HG03354 (cell line): ENCODE measurements around the gene ZNF576.
"Not testable (repeated sequence)": the region's sequence is repeated elsewhere in the genome, so short reads cannot be mapped to it uniquely, and the experiment has no call there.

ENCODE experiments used
- ATAC-seq: cut with Tn5 transposase; IDR thresholded peaks from one replicate; pipeline ENCODE4 v1.9.1; 2021; ENCODE audit warnings: mild to moderate bottlenecking; ENCODE audit not compliant: unreplicated experiment, poor library complexity, severe bottlenecking

ZNF576 gene

DNA sequence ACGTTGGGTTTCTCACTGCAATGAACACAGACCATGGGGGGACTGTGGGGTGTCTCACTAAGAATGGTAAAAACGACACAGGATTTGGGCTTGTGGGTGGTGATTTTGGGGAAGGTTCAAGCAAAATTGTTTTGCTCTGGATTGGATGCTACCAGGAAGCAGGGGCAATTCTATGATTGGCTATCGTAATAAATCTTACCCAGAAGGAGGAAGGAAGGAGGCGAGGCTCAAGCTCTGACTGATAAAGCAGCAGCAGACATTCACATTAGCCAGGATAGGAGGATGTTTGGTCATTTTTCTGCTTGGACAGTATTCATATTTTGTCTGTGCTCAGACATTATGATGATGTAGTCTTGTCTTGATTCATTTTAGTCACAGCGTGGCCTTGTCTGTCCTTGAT is 1.5 kb downstream of the ZNF576 start:
- ATAC-seq = no peak

GRCh38 chr19:43598445-43599240 is 2.2 kb downstream of the ZNF576 start:
- ATAC-seq = no peak

- ATAC-seq = no peak
These were observed 3.4 kb downstream of the ZNF576 start for GRCh38 chr19:43599635-43600295.

DNA sequence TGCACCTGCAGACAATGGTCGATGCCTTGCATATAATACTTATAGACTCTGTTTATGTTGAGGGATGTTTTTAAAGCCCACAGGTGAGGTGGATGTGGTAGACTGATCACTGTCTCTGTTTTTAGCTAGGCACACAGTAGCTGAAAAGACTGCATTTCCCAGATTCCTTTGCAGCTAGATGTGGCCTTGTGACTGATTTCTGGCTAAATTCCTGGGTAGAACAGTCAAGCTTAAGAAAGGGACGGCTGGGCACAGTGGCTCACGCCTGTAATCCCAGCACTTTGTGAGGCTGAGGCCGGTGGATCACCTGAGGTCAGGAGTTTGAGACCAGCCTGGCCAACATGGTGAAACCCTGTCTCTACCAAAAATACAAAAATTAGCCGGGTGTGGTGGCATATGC is 3.9 kb downstream of the ZNF576 start:
- ATAC-seq = not testable (repeated sequence)

DNA sequence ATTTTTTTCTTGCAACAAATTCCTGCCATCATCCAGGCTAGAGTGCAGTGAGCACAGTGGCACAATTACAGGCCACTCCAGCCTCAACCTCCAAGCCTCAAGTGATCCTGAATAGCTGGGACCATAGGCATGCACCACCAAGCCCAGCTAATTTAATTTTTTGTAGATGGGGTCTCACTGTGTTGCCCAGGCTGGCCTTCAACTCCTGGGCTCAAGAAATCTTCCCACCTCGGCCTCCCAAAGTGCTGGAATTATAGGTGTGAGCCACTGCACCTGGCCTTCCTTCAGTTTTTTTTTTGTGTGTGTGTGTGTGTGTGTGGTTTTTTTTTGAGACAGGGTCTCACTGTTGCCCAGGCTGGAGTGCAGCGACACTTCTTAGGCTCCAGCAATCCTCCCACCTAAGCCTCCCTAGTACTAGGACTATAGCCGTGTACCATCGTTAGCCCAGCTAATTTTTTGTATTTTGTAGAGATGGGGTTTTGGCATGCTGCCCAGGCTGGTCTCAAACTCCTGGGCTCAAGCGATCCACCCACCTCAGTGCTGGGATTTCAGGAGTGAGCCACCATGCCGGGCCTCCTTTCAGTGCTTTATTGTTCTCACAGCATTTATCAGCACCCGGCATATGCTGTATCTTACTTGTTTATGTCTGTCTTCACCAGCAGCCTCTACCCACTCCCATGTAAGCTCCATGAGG is 9.6 kb downstream of the ZNF576 start:
- no peak for ATAC-seq

DNA sequence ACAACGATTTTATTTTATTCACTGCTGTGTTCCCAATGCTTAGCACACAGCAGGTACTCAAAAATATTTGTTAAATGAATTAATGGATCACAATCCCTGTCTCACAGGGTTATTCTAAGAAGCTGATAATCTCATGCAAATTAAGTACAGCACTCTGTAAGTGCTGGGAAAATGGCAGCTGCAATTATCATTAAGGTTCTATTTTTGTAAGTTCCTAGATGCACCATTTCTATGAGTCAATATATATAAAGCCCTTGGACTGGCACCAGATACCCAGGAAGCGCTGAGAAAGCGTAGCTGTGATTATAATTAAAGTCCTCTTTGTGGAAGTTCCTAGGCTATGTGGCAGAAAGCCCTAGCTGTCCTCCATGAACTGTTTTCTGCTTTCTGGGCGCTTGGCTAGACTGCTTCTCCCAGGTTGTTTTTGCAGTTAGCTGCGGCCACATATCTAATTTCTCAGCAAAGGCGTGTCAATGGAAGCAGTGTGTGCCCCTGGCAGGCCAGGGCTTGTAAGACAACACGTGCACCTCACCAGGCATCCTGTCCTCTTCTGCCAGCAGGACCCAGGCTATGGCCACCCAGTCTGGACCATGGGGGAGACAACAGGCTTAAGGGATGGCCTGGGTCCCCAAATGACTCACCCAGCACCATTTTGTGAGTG is 10.3 kb downstream of the ZNF576 start:
- ATAC-seq = no peak

DNA sequence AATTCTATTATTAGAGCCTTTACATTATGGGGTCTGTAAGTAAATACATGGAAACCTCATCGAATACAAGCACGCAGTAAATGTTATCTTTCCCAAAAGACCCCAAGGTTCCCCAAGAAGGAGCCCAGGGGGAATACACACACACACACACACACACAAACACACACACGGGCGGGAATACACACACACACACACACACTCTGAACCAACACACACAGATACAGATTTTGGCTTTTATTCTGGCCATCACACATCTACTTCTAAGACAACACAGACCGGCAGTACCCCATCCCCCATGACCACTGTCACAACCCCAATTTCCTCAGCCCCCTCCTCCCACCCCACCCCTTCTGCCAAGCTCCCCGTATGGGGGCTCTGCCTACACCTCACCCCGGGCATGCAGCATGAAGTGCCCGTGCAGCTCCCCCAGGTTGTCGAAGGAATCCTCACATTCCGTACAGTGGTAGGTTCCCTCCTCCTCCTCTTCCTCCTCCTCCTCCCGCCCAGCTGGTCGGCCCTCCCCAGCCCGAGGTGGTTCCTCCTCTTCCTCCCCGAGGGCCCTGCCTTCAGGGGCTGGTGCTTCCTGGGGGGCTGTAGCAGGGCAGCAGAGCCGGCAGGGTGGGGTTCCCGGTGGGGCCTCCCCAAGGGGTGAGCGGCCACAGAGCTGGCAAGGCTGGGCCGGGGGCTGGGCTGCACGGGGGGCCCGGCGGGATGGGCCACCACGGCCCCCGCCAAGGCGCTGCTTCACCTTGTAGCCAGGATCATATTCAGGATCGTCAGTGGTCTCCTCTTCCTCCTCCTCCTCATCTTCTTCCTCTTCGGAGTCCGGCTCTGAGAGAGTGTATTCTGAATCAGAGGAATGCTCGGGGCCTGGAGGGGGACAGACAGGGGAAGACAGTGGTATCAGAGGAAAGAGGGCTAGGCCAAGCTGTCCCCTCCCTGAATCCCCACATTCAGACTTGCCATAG is 11.1 kb downstream of the ZNF576 start:
- no peak for ATAC-seq

GRCh38 chr19:43609872-43610271 is 13.5 kb downstream of the ZNF576 start:
- ATAC-seq = no peak

DNA sequence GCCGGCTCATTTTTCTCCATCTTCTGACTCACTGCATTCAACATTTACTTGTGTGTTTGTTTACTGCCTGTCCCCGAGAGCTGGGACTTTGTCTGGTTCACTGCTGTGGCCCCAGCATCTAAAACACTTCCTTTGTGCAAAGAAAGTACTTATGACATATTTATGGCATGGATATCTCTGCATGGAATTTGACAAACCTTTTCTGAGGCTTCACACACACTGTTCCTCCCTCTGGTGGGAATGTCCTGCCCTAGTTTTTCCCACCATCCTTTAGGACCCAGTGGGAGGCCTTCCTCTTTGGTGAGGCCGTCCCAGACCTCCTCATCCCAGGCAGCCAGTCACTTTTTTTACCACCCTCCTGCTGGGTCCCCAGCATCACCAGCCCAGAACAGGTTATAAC is 14.1 kb downstream of the ZNF576 start:
- ATAC-seq = no peak

- ATAC-seq = no peak
These were observed 15.4 kb downstream of the ZNF576 start, which contains the start of gene SRRM5 for GRCh38 chr19:43611788-43612187. SRRM5 (plus strand) TSS chr19:43612088; CDS start chr19:43612122, 34 bp downstream.

- ATAC-seq = no peak
These were observed 16.0 kb downstream of the ZNF576 start for GRCh38 chr19:43612374-43612773.

GRCh38 chr19:43616306-43616705 is 19.9 kb downstream of the ZNF576 start:
- ATAC-seq = no peak

DNA sequence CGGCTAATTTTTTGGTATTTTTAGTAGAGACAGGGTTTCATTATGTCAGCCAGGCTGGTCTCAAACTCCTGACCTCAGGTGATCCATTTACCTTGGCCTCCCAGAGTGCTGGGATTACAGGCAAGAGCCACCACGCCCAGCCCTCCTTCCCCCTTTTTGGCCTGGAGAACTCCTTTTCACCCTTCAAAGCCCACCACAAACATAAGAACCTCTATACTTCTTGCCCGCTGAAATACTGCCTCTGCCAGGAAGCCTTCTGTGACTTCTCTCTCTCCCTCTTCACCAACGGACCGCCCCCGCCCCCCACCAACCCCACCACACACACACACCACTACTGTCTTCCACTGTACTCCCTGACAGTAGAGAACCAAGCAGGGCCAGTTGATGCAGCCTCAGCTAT is 20.6 kb downstream of the ZNF576 start:
- ATAC-seq = no peak

- ATAC-seq = peak; percentile 30
These were observed 22.5 kb downstream of the ZNF576 start for GRCh38 chr19:43618921-43619261.

DNA sequence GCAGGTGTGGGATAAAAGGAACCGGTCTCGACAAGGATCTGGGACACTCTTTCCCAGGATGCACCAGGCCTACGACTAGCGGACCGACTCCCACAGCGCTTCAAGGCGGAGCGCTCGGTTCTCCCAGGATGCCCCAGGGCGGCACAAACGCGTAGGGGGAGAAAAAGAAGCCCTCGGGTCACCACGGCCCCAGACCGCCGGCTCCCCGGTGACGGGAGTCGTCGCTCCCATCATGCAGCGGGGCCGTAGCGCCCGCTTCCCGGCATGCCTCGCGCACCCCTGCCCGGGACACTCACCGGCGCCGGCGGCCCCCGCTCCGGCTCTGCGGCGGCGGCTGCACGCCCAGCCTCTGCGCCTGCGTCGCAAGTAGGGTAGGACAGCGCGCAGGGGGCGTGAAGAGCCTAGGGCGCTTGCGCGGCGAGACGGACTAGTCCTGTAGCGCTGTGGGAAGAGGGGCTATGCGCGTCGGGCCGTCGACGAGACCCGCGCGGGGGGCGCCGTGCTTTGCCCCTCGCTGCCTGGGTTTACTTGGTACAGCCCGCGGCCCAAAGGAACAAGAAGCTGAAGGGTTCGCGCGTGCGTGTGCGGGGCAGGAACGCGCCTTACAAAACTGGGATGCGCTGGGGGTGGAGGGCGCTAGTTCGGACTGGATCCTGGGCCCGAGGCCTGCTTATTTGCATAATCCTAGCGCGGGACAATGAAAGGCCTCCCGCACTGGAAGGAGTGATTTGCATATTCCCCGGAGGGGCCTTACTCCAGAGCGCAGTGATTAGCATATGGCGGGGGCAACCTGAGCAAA is 23.1 kb downstream of the ZNF576 start, which contains the start of gene ZNF428:
TSS of gene ZNF428 (minus strand) at position 368 of the 799 bp plus-strand sequence. CDS start 5,325 bp downstream, outside the sequence.
- ATAC-seq = peak; percentile 75

DNA sequence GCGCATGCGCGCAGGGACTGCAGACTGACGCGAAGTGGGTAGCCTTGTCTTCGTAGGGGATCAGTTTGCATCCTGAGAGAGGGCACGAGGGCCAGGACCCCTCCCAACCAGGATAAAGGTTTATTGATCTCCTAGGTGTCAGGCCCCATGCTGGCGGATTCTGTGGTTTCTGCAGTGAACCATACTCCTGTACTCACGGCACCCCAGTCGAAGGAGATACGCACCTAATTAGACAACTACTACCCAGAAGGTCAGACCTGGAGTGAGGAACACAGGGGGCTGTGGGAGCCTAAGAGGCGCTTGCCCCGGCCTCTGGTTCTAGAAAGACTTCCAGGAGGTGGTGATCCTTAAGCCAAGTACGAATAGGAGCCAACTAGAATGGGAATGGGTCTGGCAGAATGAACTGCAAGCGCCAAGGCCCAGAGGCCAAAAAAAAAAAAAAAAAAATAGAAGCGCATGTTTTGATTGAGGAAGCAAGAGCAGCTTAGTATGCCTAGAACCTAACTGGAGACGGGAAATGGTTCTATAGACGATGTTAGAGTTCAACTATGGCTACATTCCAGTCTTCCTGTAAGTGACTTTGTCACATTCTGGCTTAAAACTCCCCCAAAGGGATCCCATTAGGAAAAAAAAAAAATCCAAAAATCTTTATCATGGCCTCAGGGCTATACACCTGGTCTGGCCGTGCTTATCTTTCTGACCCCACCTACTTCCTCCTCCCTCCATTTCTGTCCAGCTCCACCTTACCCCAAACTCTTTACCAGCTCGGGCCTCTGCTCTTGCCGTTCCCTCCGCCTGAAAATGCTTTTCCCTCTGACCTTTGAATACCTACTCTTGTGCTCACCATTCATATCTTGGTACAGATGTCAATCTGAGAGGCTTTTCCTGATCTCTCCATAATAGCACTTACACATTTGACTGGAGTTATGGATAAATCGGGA is 23.9 kb downstream of the ZNF576 start:
- ATAC-seq = no peak

DNA sequence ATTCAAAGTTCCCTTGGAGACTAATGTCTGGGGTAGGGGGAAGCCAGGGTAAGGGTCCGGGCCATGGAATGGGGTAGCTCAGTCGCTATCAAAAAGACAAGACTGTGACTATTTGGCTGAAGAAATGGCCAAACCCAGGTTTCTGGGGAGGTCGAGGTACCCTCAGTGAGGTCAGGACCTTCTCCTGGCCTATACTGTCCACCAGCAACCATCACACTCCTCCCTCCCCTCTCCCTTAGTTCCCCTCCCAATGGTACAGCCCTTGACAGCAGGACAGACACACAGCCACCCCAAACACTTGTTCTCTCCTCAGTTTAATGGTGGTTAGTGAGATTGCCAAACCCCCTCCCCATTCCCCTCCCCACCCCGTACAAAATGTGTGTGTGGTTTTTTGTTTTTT is 25.7 kb downstream of the ZNF576 start:
- ATAC-seq = no peak
